ENCODE data around the gene GLI3. TPM values are rescaled to one million over a fixed set of nuclear protein-coding genes. Genes with fewer than 3 reads are reported as not detected.

GLI3 gene
- total RNA-seq, 2 donors from 2014 or later = 3.4 to 6.6 TPM

GRCh38 chr7:42070068-42070467 lies 166.9 kb downstream of the GLI3 start:
- Histone ChIP-seq H3K27ac (no peak overlapping the region), H3K4me1 (ENCODE audit: control insufficient read depth in 1 of 2, low read depth in 2 of 2) (no peaks in the 10 kb centered on the region), H3K9me3 (no peaks in the 10 kb centered on the region), H3K4me3 (no peak overlapping the region), H3K27me3 (replicated peaks; ENCODE audit: insufficient read depth) (no peaks in the 10 kb centered on the region), H3K36me3 (peaks cover 5% of the 10 kb centered on the region)
- DNase-seq (ENCODE audit: low spot score) = no peak
- no peak for TF ChIP-seq CTCF (IDR thresholded peaks at IDR 0.05)
- ATAC-seq (ENCODE audit: insufficient number of reproducible peaks, low FRiP score, low read depth) = no peak

GRCh38 chr7:42069590-42069989 lies 167.4 kb downstream of the GLI3 start:
- no peaks in the 10 kb centered on the region for H3K9me3 ChIP-seq
- H3K27ac ChIP-seq = no peak overlapping the region
- no peak for TF ChIP-seq CTCF (IDR thresholded peaks at IDR 0.05)
- H3K36me3 ChIP-seq = peaks cover 5% of the 10 kb centered on the region
- H3K4me1 ChIP-seq (ENCODE audit: control insufficient read depth in 1 of 2, low read depth in 2 of 2) = no peaks in the 10 kb centered on the region
- DNase-seq (ENCODE audit: low spot score) (no peak), ATAC-seq (ENCODE audit: insufficient number of reproducible peaks, low FRiP score, low read depth) (no peak)
- no peak overlapping the region for H3K4me3 ChIP-seq
- H3K27me3 ChIP-seq (replicated peaks; ENCODE audit: insufficient read depth) = no peaks in the 10 kb centered on the region

- Histone ChIP-seq H3K36me3 (no peaks in the 10 kb centered on the region), H3K9me3 (no peaks in the 10 kb centered on the region), H3K4me1 (ENCODE audit: control insufficient read depth in 1 of 2, low read depth in 2 of 2) (no peaks in the 10 kb centered on the region), H3K27ac (no peak overlapping the region), H3K27me3 (replicated peaks; ENCODE audit: insufficient read depth) (no peaks in the 10 kb centered on the region), H3K4me3 (no peak overlapping the region)
- ATAC-seq (ENCODE audit: insufficient number of reproducible peaks, low FRiP score, low read depth) = no peak
- no peak for DNase-seq (ENCODE audit: low spot score)
- no peak for TF ChIP-seq CTCF (IDR thresholded peaks at IDR 0.05)
Observed at GRCh38 chr7:42068554-42069280, 168.3 kb downstream of the GLI3 start.

GRCh38 chr7:42065942-42066341 lies 171.1 kb downstream of the GLI3 start:
- TF ChIP-seq CTCF (IDR thresholded peaks at IDR 0.05) = no peak
- ATAC-seq (ENCODE audit: insufficient number of reproducible peaks, low FRiP score, low read depth) = no peak
- H3K9me3 ChIP-seq = no peaks in the 10 kb centered on the region
- no peak for DNase-seq (ENCODE audit: low spot score)
- H3K27me3 ChIP-seq (replicated peaks; ENCODE audit: insufficient read depth) = no peaks in the 10 kb centered on the region
- no peak overlapping the region for H3K4me3 ChIP-seq
- H3K27ac ChIP-seq = no peak overlapping the region
- no peaks in the 10 kb centered on the region for H3K4me1 ChIP-seq (ENCODE audit: control insufficient read depth in 1 of 2, low read depth in 2 of 2)
- H3K36me3 ChIP-seq = no peaks in the 10 kb centered on the region

GRCh38 chr7:42065015-42065414 lies 172.0 kb downstream of the GLI3 start:
- Histone ChIP-seq H3K36me3 (no peaks in the 10 kb centered on the region), H3K27me3 (replicated peaks; ENCODE audit: insufficient read depth) (no peaks in the 10 kb centered on the region), H3K9me3 (no peaks in the 10 kb centered on the region), H3K4me1 (ENCODE audit: control insufficient read depth in 1 of 2, low read depth in 2 of 2) (no peaks in the 10 kb centered on the region), H3K27ac (no peak overlapping the region), H3K4me3 (no peak overlapping the region)
- ATAC-seq (ENCODE audit: insufficient number of reproducible peaks, low FRiP score, low read depth) (no peak), DNase-seq (ENCODE audit: low spot score) (no peak)
- no peak for TF ChIP-seq CTCF (IDR thresholded peaks at IDR 0.05)

Data from thoracic aorta (tissue), 2 donors.